Mammary epithelial cell (primary cell): ENCODE results near the gene HOGA1.

Experiments
- CTCF ChIP-seq, 2 donors: IDR thresholded peaks in 1 of 2; conservative IDR thresholded peaks in 1 of 2; 2 replicates each; pipeline ENCODE4 v1.5.1; 2011 to 2012; ENCODE audit warnings: inconsistent platforms in 2 of 2, low read length in 2 of 2, mild to moderate bottlenecking in 2 of 2, control low read depth in 1 of 2, low read depth in 1 of 2; ENCODE audit not compliant: insufficient read depth in 1 of 2; ENCODE audit errors: extremely low read depth in 1 of 2
- EZH2 ChIP-seq: IDR thresholded peaks from 2 replicates; pipeline ENCODE4 v1.6.1; 2012; ENCODE audit warnings: low read length, inconsistent platforms, borderline replicate concordance

GRCh38 chr10:97571622-97572021 is 12.6 kb upstream of the HOGA1 start:
- TF ChIP-seq CTCF (conservative IDR thresholded peaks at IDR 0.05 in 1 of 2, IDR thresholded peaks at IDR 0.05 in 1 of 2; ENCODE audit: extremely low read depth in 1 of 2, insufficient read depth in 1 of 2, low read depth in 1 of 2, low read length in 2 of 2) (no peak), EZH2 (no peak)
